GM21515 (cell line): ENCODE data around the gene FEN1.

Experiments
- ATAC-seq: cut with Tn5 transposase; IDR thresholded peaks from one replicate; pipeline ENCODE4 v1.9.1; 2021; ENCODE audit not compliant: unreplicated experiment

FEN1 gene

GRCh38 chr11:61756452-61757212 lies 36.1 kb upstream of the FEN1 start:
- ATAC-seq, result no peak

GRCh38 chr11:61757213-61757862 lies 35.4 kb upstream of the FEN1 start:
- ATAC-seq, result no peak

GRCh38 chr11:61760946-61761345 lies 31.8 kb upstream of the FEN1 start:
- ATAC-seq, result no peak

- ATAC-seq, result no peak
Observed at GRCh38 chr11:61761440-61762222, 31.1 kb upstream of the FEN1 start.

- no peak for ATAC-seq
Observed at GRCh38 chr11:61762223-61762615, 30.5 kb upstream of the FEN1 start.

GRCh38 chr11:61762798-61763197 lies 29.9 kb upstream of the FEN1 start:
- no peak for ATAC-seq

- ATAC-seq, result no peak
Observed at GRCh38 chr11:61763930-61764605, 28.6 kb upstream of the FEN1 start.

- no peak for ATAC-seq
Observed at GRCh38 chr11:61764606-61765260, 28.0 kb upstream of the FEN1 start.

- no peak for ATAC-seq
Observed at GRCh38 chr11:61765550-61766253, 27.0 kb upstream of the FEN1 start.

GRCh38 chr11:61766353-61766841 lies 26.3 kb upstream of the FEN1 start:
- no peak for ATAC-seq

- no peak for ATAC-seq
Observed at GRCh38 chr11:61768376-61769076, 24.2 kb upstream of the FEN1 start.

GRCh38 chr11:61769169-61769920 lies 23.4 kb upstream of the FEN1 start:
- no peak for ATAC-seq

- ATAC-seq, result no peak
Observed at GRCh38 chr11:61769946-61770683, 22.6 kb upstream of the FEN1 start.

GRCh38 chr11:61771195-61771894 lies 21.4 kb upstream of the FEN1 start:
- ATAC-seq, result no peak

- ATAC-seq, result no peak
Observed at GRCh38 chr11:61771985-61772455, 20.7 kb upstream of the FEN1 start.

GRCh38 chr11:61773356-61773755 lies 19.4 kb upstream of the FEN1 start:
- ATAC-seq, result no peak

- no peak for ATAC-seq
Observed at GRCh38 chr11:61773809-61774208, 18.9 kb upstream of the FEN1 start.
